ENCODE measurements around the gene PLIN5. TPM values are rescaled to one million over a fixed set of nuclear protein-coding genes. Genes with fewer than 3 reads are reported as not detected.

Gene PLIN5
- total and polyA plus RNA-seq, 4 donors, result 13.3 to 83.8 (median 56.6) TPM

DNA sequence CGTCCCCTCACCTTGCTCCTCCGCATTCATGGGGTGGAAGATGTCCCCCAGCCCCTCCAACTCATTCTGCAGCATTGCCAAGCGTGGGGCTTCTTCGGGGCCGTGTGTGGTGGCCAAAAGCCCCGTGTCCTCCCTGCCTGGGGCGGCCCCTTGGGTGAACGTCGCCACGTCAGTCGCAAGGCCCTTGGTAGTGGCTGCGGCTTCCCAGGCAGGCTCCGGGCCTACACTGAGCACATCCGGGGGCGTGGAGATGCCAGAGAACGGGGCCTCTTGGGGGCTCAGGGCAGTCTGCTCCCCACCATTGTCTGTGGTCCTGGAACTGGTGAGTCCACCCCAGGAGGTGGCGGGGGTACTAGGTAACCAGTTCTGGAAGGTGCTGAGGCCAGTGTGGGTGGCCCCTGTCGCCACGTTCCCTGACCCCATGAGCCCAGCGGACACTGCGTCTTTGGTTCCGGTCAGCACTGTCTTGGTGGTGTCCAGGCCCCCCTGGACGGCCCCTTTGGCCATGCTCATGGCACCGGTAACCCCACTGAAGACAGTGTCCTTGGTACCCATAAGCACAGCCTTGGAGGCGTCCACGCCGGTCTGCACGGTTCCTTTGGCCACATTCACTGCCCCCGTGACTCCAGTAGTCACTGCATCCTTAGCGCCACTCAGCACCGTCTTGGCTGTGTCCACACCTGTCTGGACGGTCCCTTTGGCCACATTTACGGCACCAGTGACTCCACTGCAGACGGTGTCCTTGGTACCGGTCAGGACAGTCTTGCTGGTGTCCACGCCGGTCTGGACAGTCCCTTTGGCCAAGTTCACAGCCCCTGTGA, 24.4 kb downstream of the PLIN5 start:
- Histone ChIP-seq H3K4me3 (ENCODE audit: low read depth in 1 of 3, low read length in 3 of 3) (no peak overlapping the region), H3K36me3 (ENCODE audit: control insufficient read depth in 4 of 4, insufficient read depth in 3 of 4, low read depth in 1 of 4, low read length in 3 of 4) (peaks cover 11 to 58% (median 24%) of the 10 kb centered on the region in 4 donors), H3K4me1 (ENCODE audit: control insufficient read depth in 4 of 4, insufficient read depth in 4 of 4, low read length in 3 of 4) (no peaks in the 10 kb centered on the region), H3K27me3 (ENCODE audit: control insufficient read depth in 4 of 4, insufficient read depth in 4 of 4, low read length in 3 of 4) (no peaks in the 10 kb centered on the region), H3K9ac (ENCODE audit: low read depth in 1 of 2, low read length in 2 of 2) (no peak overlapping the region), H3K27ac (ENCODE audit: low read depth in 1 of 2, low read length in 2 of 2) (no peak overlapping the region), H3K9me3 (ENCODE audit: control insufficient read depth in 4 of 4, low read length in 3 of 4) (no peaks in the 10 kb centered on the region)
- WGBS, result 94% methylated on average over 37 of the region's 37 CpGs
- DNase-seq (ENCODE audit: low spot score), result no peak
- TF ChIP-seq YY1 (IDR thresholded peaks at IDR 0.05), result no peak
- TF ChIP-seq TAF1 (conservative IDR thresholded peaks at IDR 0.05), result no peak
- TF ChIP-seq, protein P1, sequence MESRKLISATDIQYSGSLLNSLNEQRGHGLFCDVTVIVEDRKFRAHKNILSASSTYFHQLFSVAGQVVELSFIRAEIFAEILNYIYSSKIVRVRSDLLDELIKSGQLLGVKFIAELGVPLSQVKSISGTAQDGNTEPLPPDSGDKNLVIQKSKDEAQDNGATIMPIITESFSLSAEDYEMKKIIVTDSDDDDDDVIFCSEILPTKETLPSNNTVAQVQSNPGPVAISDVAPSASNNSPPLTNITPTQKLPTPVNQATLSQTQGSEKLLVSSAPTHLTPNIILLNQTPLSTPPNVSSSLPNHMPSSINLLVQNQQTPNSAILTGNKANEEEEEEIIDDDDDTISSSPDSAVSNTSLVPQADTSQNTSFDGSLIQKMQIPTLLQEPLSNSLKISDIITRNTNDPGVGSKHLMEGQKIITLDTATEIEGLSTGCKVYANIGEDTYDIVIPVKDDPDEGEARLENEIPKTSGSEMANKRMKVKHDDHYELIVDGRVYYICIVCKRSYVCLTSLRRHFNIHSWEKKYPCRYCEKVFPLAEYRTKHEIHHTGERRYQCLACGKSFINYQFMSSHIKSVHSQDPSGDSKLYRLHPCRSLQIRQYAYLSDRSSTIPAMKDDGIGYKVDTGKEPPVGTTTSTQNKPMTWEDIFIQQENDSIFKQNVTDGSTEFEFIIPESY (IDR thresholded peaks at IDR 0.05), result no peak
- TF ChIP-seq JUND (IDR thresholded peaks at IDR 0.05), result no peak
- no peak for TF ChIP-seq RAD21 (IDR thresholded peaks at IDR 0.05)
- TF ChIP-seq CTCF (IDR thresholded peaks at IDR 0.05; ENCODE audit: low read depth, low read length, missing input control), result no peak
- no peak for TF ChIP-seq HNF4A (conservative IDR thresholded peaks at IDR 0.05)
- TF ChIP-seq HNF4G (IDR thresholded peaks at IDR 0.05), result no peak
- TF ChIP-seq EGR1 (IDR thresholded peaks at IDR 0.05; ENCODE audit: low read depth in 2 of 2), result no peak
- TF ChIP-seq SP1 (IDR thresholded peaks at IDR 0.05), result no peak
- no peak for TF ChIP-seq MAX (IDR thresholded peaks at IDR 0.05)
- TF ChIP-seq, protein P2, sequence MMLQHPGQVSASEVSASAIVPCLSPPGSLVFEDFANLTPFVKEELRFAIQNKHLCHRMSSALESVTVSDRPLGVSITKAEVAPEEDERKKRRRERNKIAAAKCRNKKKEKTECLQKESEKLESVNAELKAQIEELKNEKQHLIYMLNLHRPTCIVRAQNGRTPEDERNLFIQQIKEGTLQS (IDR thresholded peaks at IDR 0.05), result no peak
- no peak for TF ChIP-seq RXRA (IDR thresholded peaks at IDR 0.05)
- TF ChIP-seq FOXA1 (IDR thresholded peaks at IDR 0.05), result no peak
- TF ChIP-seq REST (IDR thresholded peaks at IDR 0.05), result no peak

Measured in liver (tissue), 9 donors.